ENCODE measurements around the gene SRPK1. TPM values are rescaled to one million over a fixed set of nuclear protein-coding genes. Genes with fewer than 3 reads are reported as not detected.
"Not testable (repeated sequence)": the region's sequence is repeated elsewhere in the genome, so short reads cannot be mapped to it uniquely, and the experiment has no call there.

Gene SRPK1
- total and polyA plus RNA-seq, 7 donors = 17.4 to 47.9 (median 36.6) TPM

DNA sequence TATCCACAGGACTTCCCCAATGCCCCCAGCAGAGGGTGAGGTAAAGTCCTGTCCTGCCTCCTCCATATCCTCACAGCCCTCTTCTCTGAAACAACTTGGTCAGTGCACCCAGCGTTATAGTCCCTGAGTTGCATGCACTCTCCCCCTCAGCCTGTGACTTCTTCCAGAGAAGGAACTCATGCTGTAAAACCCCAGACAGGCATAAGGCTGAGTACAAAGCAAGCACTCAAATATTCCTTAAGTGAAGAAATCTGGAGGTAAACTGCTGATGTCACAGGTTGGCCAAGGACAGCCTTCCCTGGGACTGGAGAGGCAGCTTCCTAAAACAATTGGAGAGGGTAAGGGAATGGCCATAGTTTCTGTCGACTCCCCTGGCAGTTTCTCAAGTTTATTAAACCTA, 12.9 kb upstream of the SRPK1 start:
- WGBS, 2 donors = 48 to 68% methylated on average over 2 of the region's 2 CpGs
- intact Hi-C loops (cut with DNase I) = no loop called here
- H3K4me1 ChIP-seq = no peaks in the 10 kb centered on the region
- no peak for DNase-seq
- no peaks in the 10 kb centered on the region for H3K36me3 ChIP-seq
- H3K27ac ChIP-seq = no peak overlapping the region
- no peaks in the 10 kb centered on the region for H3K9me3 ChIP-seq
- peaks cover 0 to 7% (median 0%) of the 10 kb centered on the region in 3 donors for H3K27me3 ChIP-seq
- H3K4me3 ChIP-seq = no peak overlapping the region
- TF ChIP-seq POLR2A (IDR thresholded peaks at IDR 0.05) (no peak), EP300 (IDR thresholded peaks at IDR 0.05) (no peak), POLR2AphosphoS5 (IDR thresholded peaks at IDR 0.05) (no peak)
- TF ChIP-seq, protein P1, sequence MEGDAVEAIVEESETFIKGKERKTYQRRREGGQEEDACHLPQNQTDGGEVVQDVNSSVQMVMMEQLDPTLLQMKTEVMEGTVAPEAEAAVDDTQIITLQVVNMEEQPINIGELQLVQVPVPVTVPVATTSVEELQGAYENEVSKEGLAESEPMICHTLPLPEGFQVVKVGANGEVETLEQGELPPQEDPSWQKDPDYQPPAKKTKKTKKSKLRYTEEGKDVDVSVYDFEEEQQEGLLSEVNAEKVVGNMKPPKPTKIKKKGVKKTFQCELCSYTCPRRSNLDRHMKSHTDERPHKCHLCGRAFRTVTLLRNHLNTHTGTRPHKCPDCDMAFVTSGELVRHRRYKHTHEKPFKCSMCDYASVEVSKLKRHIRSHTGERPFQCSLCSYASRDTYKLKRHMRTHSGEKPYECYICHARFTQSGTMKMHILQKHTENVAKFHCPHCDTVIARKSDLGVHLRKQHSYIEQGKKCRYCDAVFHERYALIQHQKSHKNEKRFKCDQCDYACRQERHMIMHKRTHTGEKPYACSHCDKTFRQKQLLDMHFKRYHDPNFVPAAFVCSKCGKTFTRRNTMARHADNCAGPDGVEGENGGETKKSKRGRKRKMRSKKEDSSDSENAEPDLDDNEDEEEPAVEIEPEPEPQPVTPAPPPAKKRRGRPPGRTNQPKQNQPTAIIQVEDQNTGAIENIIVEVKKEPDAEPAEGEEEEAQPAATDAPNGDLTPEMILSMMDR (IDR thresholded peaks at IDR 0.05) = no peak

DNA sequence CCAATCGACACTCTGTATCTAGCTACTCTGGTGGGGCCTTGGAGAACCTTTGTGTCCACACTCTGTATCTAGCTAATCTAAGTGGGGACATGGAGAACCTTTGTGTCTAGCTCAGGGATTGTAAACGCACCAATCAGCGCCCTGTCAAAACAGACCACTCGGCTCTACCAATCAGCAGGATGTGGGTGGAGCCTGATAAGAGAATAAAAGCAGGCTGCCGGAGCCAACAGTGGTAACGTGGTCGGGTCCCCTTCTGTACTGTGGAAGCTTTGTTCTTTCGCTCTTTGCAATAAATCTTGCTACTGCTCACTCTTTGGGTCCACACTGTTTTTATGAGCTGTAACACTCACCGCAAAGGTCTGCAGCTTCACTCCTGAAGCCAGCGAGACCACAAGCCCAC, 11.0 kb upstream of the SRPK1 start:
- WGBS, 2 donors = 84 to 91% methylated on average over 10 of the region's 10 CpGs

GRCh38 chr6:35931120-35931561, 10.2 kb upstream of the SRPK1 start:
- 96 to 97% methylated on average over 30 of the region's 30 CpGs for WGBS, 2 donors
- no peaks in the 10 kb centered on the region for H3K4me1 ChIP-seq
- intact Hi-C loops (cut with DNase I) = no loop called here
- TF ChIP-seq, protein P1 (IDR thresholded peaks at IDR 0.05) = no peak
- TF ChIP-seq POLR2AphosphoS5 (IDR thresholded peaks at IDR 0.05) (no peak), EP300 (IDR thresholded peaks at IDR 0.05) (no peak), POLR2A (IDR thresholded peaks at IDR 0.05) (no peak)
- DNase-seq = no peak
- no peaks in the 10 kb centered on the region for H3K9me3 ChIP-seq
- H3K27ac ChIP-seq = no peak overlapping the region
- H3K27me3 ChIP-seq = no peaks in the 10 kb centered on the region
- H3K36me3 ChIP-seq = no peaks in the 10 kb centered on the region
- no peak overlapping the region for H3K4me3 ChIP-seq

More for the DNA sequence above, 11.0 kb upstream of the SRPK1 start:
- H3K9me3 ChIP-seq; H3K27me3 ChIP-seq; intact Hi-C loops (cut with DNase I); H3K36me3 ChIP-seq; H3K4me3 ChIP-seq; DNase-seq; H3K4me1 ChIP-seq; H3K27ac ChIP-seq: not testable (repeated sequence)

DNA sequence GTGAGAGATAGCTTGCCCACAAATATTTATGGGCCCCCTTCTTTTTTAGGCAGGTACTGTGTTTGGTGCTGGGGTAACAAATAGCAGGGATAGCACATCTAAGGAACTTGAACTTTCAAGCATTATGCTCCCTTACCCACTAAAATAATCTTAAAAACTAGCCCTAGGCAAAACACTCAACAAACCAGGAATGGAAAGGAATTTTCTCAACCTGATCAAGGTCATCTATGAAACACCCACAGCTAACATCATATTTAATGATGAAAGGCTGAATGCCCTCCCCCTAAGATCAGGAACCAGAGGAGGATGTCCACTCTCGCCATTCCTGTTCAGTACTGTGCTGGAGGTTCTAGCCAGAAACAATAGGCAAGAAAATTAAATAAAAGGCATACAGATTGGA, 8.7 kb upstream of the SRPK1 start:
- Histone ChIP-seq H3K27ac (no peak overlapping the region), H3K27me3 (no peaks in the 10 kb centered on the region), H3K4me3 (no peak overlapping the region), H3K9me3 (no peaks in the 10 kb centered on the region), H3K4me1 (no peaks in the 10 kb centered on the region), H3K36me3 (no peaks in the 10 kb centered on the region)
- intact Hi-C loops (cut with DNase I) = no loop called here
- no peak for TF ChIP-seq EP300 (IDR thresholded peaks at IDR 0.05)
- TF ChIP-seq POLR2A (IDR thresholded peaks at IDR 0.05) = no peak
- TF ChIP-seq POLR2AphosphoS5 (IDR thresholded peaks at IDR 0.05) = no peak
- TF ChIP-seq, protein P1 (IDR thresholded peaks at IDR 0.05) = no peak
- no peak for DNase-seq
- WGBS, 2 donors = 93 to 96% methylated on average over 1 of the region's 1 CpG

DNA sequence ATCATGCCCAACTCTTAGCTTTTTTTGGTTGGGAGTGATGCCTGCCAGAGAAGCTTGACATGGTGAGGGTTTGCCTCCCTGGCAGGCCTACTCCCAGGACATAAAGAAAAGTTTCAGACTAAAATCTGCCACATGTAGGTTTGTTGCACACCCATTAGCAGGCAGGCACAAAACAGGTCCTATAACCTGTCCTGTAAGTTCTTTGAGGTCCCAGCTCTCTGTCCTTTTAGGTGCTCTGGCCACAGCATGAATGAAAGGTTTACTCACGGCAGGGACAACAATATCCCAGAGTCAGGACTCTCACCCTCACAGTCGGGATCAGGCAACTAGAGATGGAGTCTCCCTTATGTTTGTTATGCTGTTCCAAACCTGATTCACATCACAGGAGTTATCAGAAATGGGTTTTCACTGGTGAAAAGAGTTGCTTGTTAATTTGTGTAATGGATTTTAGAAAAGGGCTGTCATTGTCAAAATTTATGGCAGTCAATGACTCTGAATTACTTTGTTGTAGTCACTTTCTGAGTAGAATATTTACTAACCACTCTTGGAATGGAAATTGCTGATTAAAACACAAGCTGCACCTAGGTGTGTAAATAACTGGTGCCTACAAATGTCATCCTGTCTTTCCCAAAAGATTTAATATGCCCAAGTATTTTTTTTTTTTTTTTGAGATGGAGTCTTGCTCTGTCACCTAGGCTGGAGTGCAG, 5.8 kb upstream of the SRPK1 start:
- no peak overlapping the region for H3K27ac ChIP-seq
- no peaks in the 10 kb centered on the region for H3K27me3 ChIP-seq
- no peak for DNase-seq
- no peak overlapping the region for H3K4me3 ChIP-seq
- TF ChIP-seq, protein P1 (IDR thresholded peaks at IDR 0.05) = no peak
- no peak for TF ChIP-seq POLR2AphosphoS5 (IDR thresholded peaks at IDR 0.05)
- no peak for TF ChIP-seq POLR2A (IDR thresholded peaks at IDR 0.05)
- TF ChIP-seq EP300 (IDR thresholded peaks at IDR 0.05) = no peak
- no peaks in the 10 kb centered on the region for H3K36me3 ChIP-seq
- H3K9me3 ChIP-seq = no peaks in the 10 kb centered on the region
- intact Hi-C loops (cut with DNase I) = no loop called here
- H3K4me1 ChIP-seq = peaks cover 0 to 7% (median 3%) of the 10 kb centered on the region in 4 donors
- WGBS, 2 donors = 16 to 67% methylated on average over 2 of the region's 2 CpGs

Measured in sigmoid colon (tissue), 7 donors.